Inflammatory macrophage (primary cell): Measurements from ENCODE around the gene SYNRG.
"Not testable (repeated sequence)": the region's sequence is repeated elsewhere in the genome, so short reads cannot be mapped to it uniquely, and the experiment has no call there.

Source experiments
- DNase-seq, 2 donors: peaks; one replicate each; pipeline ENCODE4 v3.0.0-alpha.2; 2020 to 2022
- total RNA-seq, 18 experiments: gene quantifications; one replicate each; lab custom pipeline; 2026; ENCODE audit warnings: mixed read lengths in 6 of 18, inconsistent platforms in 2 of 18; lab: John Stamatoyannopoulos, UW

Gene SYNRG, protein sequence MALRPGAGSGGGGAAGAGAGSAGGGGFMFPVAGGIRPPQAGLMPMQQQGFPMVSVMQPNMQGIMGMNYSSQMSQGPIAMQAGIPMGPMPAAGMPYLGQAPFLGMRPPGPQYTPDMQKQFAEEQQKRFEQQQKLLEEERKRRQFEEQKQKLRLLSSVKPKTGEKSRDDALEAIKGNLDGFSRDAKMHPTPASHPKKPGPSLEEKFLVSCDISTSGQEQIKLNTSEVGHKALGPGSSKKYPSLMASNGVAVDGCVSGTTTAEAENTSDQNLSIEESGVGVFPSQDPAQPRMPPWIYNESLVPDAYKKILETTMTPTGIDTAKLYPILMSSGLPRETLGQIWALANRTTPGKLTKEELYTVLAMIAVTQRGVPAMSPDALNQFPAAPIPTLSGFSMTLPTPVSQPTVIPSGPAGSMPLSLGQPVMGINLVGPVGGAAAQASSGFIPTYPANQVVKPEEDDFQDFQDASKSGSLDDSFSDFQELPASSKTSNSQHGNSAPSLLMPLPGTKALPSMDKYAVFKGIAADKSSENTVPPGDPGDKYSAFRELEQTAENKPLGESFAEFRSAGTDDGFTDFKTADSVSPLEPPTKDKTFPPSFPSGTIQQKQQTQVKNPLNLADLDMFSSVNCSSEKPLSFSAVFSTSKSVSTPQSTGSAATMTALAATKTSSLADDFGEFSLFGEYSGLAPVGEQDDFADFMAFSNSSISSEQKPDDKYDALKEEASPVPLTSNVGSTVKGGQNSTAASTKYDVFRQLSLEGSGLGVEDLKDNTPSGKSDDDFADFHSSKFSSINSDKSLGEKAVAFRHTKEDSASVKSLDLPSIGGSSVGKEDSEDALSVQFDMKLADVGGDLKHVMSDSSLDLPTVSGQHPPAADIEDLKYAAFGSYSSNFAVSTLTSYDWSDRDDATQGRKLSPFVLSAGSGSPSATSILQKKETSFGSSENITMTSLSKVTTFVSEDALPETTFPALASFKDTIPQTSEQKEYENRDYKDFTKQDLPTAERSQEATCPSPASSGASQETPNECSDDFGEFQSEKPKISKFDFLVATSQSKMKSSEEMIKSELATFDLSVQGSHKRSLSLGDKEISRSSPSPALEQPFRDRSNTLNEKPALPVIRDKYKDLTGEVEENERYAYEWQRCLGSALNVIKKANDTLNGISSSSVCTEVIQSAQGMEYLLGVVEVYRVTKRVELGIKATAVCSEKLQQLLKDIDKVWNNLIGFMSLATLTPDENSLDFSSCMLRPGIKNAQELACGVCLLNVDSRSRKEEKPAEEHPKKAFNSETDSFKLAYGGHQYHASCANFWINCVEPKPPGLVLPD (N-terminal part only)
- 39.2 to 150 (median 81.3) reads per million in 18 experiments for total RNA-seq

DNA sequence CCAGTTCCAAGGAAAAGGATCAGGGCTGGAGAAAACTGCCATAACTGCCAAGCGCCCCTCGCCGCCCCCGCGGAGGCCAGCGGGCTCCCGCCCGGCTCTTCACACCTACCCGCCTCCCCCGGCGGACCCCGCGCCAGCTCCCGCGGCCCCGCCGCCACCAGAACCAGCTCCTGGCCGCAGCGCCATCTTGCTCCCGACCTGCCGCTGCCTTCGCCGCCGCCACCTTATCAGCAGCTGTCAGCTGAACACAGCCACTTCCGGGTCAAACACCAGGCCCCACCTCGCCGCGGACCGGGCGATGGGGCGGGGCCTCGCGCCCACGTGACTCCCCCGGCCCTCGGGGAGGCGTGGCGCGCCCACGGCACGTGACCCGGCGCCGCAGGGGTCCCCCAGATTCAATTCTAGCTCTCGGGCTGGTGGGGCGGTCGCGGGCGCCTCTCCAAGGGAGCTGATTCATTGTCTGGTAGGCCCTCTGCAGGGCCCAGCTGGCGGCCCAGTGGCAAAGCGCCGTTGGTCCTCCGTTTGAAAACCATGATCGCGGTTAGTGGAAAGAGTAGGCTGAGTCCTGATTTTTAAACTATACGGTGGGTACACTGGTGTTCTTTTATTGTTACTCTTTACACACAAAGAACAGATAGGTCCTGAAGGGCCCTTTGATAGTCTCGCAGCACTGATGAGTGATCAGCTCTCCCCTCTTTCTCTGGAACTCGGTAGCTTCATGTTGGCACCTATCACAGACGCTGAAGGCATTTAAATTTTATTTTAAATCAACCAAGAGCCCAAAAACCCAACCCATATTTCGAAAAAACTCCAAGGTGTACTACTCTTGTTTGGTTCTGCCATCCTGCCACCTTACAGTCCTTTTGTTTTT is at the start of gene SYNRG:
Gene SYNRG, minus strand, starts transcription at position 249 of the 871 bp plus-strand sequence. Its CDS starts 63 bp downstream, at position 186.
- peak; percentile 92 to 96 for DNase-seq

DNA sequence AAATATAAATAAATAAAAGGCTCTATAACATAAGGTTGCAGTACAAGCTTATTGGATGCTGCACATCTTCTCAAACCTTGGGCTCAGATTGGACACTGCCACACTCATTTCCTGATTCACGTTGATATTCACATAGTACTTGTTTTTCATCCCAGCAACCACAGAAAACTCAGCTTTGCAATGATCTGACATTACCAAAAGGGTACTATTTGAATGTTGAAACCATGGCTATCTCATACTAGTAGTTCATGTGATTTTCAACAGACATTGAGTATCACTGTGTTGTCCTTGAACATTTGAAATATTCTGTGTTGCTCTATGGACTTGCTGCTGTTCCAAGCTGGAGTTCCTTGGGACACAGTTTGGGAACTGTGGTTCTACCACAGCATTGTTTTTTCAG is 48.0 kb upstream of the SYNRG start:
- DNase-seq: no peak

DNA sequence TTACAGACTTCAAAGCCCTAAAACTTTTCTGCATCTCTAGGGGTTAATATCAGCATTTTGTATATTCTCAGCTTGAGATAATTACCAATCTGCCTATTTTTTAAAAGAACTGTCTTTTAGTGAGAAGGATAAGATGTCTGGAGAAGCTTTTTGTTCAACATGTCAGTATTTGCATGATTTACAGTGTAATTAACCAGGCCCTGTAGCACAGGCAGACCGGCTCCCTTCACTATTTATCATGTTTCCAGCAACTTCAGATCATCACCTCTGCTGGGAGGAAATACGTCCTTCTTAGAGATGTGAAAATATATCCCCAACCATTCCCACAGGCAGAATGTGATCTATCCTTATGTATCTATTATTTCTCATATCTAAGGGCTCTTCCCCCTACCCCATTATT is 42.6 kb upstream of the SYNRG start:
- DNase-seq: no peak

GRCh38 chr17:37650419-37651003 is 41.3 kb upstream of the SYNRG start:
- peak; percentile 52 to 56 for DNase-seq

DNA sequence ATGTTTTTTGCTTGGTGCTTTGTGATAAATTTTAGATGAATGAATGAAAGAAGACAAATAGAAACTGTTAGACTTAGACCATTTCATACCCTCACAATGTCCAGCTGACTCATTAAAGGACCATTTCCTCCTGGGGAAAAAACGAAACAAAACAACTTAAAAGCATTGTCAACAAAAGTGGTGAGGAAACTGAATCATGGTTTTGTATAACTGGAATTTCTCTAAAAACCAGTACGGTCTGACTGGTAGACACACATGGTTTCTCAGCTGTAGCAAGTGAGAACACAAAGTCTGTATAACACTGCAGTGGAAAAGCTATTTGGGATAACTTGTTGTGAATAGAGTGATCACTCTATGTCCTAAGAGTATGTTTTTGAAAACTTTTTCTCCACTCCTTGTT is 39.3 kb upstream of the SYNRG start:
- DNase-seq: peak; percentile 5 to 11

DNA sequence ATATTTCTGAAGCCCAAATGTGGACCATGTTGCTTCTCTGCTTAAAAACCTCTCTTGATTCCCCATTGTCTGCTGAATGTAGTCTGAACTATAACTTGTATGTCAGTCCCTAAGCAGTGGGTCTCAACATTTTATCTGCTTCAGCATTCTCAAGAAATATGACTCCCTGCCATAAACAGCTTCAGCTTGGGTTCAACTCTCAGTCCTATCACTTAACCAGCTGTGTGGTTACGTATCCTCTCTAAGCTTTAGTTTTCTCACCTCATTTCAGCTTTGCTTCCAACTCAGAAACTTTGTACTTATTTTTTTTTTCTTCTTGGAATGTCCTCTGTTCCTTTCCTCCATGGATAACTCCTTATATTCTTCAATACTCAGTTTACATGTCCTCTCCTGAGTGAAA is 38.6 kb upstream of the SYNRG start:
- no peak for DNase-seq

DNA sequence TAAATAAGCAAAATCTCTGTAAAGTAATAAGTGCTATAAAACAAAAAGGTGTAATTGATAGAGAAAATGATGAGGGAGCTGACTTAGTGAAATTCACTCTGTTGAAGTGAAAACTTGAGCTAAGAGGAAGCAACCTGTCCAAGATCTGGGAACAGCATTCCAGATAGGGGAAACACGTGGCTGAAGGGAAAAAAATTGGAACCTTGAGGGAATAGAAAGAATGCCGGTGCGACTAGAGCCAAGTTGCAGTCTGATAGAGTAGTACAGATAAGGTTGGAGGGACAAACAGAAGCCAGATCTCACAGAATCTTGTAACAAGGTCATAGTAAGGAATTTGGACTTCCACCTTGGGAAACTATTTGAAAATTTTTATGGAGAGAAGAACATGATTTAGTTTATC is 34.7 kb upstream of the SYNRG start:
- no peak for DNase-seq

GRCh38 chr17:37643118-37643766 is 34.0 kb upstream of the SYNRG start, which contains the start of gene DDX52:
Gene DDX52 (minus strand): TSS chr17:37643446. CDS start chr17:37643420, 26 bp downstream.
- peak; percentile 90 to 93 for DNase-seq

DNA sequence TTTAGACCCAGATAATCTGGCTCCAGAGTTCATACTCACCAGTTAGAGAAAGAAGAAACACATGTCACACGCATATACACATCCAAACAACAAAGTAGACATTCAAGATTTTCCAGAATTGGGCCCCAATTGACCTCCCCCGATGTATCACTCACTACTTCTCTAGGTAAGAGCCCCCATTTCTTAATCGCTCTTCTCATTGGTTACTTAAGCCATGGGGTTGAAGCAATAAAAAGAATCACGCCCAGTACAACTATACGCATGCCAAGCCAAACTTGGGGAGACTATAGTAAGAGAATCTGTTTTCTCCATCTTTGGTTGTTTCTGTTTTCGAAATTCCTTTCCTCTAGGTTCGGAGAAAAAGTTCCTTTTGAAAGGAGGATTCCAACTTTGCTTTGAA is 33.5 kb upstream of the SYNRG start:
- peak; percentile 14 to 27 for DNase-seq

GRCh38 chr17:37640015-37640414 is 30.8 kb upstream of the SYNRG start:
- peak in 1 of 2 donors; percentile 3 for DNase-seq

GRCh38 chr17:37637956-37638355 is 28.7 kb upstream of the SYNRG start:
- no peak for DNase-seq

GRCh38 chr17:37616430-37616829 is 7.2 kb upstream of the SYNRG start:
- not testable (repeated sequence) for DNase-seq

- no peak for DNase-seq
Observed at GRCh38 chr17:37614823-37615222, 5.6 kb upstream of the SYNRG start.

DNA sequence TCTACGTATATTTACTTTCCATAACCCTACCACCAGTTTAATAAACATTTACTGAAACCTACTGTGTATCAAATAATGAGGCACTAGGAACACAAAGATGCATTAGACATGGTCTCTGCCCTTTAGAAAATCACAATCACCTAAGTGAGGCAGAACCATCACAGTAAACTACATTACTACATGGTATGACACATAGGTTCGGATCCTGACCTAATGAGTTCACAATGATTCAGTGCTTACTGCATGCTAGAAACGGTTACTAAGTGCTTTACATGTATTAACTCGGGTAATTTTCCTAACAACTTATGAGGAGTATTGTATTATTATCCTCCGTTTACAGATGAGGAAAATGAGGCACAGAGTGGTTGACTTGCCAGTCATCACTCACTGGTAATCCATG is 5.2 kb upstream of the SYNRG start:
- no peak for DNase-seq

GRCh38 chr17:37610971-37611370 is 1.8 kb upstream of the SYNRG start:
- DNase-seq: peak; percentile 79 to 92

GRCh38 chr17:37610041-37610420 is 813 bp upstream of the SYNRG start:
- DNase-seq: not testable (repeated sequence)

- DNase-seq: peak; percentile 59 to 66
Observed at GRCh38 chr17:37608351-37609169, 658 bp downstream of the SYNRG start.

GRCh38 chr17:37607637-37608331 is 1.4 kb downstream of the SYNRG start:
- no peak for DNase-seq
